Fibroblast of the aortic adventitia (primary cell): ENCODE data around the gene MRPL3. TPM values are rescaled to one million over a fixed set of nuclear protein-coding genes. Genes with fewer than 3 reads are reported as not detected.
A peak's percentile ranks its signal among the peaks of the same experiment; 100 is the strongest.
"Not testable (repeated sequence)": the region's sequence is repeated elsewhere in the genome, so short reads cannot be mapped to it uniquely, and the experiment has no call there.

Source experiments
- DNase-seq: peaks from one replicate; pipeline ENCODE4 v3.0.0-alpha.2; 2010; ENCODE audit warnings: low read depth
- H3K4me3 ChIP-seq: 2 replicates; pipeline ENCODE4 v1.5.1; 2011; ENCODE audit warnings: low read depth, mild to moderate bottlenecking, control low read depth, low read length, moderate library complexity
- CTCF ChIP-seq: IDR thresholded peaks from 2 replicates; pipeline ENCODE4 v1.5.1; 2011; ENCODE audit warnings: mild to moderate bottlenecking, low read length, control low read depth, inconsistent platforms; ENCODE audit not compliant: insufficient read depth
- total RNA-seq: library from RNA; depleted of rRNA; stranded (reverse); fragments of >200 nt; gene quantifications from 2 replicates; pipeline ENCODE4 v1.2.3, GENCODE V29; 2012; ENCODE audit warnings: low replicate concordance

The MRPL3 gene
- total RNA-seq, 1 donor = 164 TPM

DNA sequence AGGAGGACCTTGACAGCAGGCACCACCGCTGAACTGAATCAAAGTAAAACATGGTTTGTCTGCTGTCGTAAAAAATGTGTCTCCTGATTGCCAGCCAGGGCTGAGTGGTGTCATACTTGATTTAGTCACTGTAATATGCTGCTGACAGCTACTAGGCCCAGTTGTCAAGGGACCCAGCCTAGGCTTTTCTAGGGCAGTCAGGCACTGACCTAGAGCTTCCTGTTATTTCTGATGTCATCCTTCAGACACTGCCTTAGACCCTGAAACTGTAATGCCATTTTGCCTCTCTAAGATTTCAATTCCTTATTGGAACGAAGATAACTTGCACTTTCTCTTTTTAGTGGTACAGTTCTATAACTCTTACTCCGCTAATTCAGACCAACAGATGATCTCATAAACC is 2.6 kb upstream of the MRPL3 start:
- no peak overlapping the region for H3K4me3 ChIP-seq
- no peak for DNase-seq
- TF ChIP-seq CTCF = no peak

- TF ChIP-seq CTCF = no peak
- DNase-seq = peak; percentile 63
Measured at GRCh38 chr3:131503320-131503635, 507 bp upstream of the MRPL3 start.

DNA sequence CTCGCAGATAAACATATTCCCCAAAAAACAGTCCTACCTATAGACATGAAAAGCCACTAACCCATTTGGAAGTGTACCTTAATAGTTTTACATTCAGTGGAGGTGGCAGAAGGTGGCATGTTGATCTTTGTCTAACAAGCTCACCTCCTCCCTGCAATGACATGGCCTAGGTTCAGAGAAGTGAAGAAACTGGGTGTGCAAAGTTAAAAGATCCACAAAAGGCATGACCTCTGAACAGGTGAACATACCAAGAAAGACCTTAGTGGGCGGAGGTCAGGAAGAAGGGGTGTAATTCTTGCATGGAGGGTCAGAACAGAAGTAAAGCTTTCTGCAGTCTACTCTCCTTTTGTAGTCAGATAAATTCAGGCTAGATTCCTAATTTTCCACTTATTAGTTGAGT is 822 bp downstream of the MRPL3 start:
- peak overlapping the region; percentile 99 for H3K4me3 ChIP-seq
- no peak for TF ChIP-seq CTCF
- DNase-seq = peak; percentile 1

More at GRCh38 chr3:131503320-131503635, 507 bp upstream of the MRPL3 start:
- H3K4me3 ChIP-seq = peak overlapping the region; percentile 99

GRCh38 chr3:131494706-131495105 is 8.1 kb downstream of the MRPL3 start:
- DNase-seq = no peak
- no peak overlapping the region for H3K4me3 ChIP-seq
- TF ChIP-seq CTCF = no peak

- TF ChIP-seq CTCF = no peak
- no peak for DNase-seq
Measured at GRCh38 chr3:131491775-131492174, 11.0 kb downstream of the MRPL3 start.

DNA sequence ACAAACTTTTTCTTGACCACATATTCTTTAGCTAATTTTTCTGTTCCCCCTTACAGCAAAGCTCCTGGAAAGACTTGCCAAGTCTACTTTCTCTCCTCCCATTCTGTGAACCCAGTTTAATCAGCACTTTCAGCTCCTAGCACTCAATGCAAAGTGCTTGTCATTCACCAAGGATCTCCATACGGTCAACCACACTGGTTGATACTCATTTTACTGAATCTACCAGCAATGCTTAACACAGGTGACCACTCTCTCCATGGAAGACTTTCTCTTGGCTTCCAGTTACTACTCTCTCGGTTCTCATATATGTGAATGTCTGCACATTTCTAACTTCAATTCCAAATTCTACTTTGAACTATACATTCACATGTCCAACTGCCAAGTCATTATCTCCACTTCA is 11.7 kb downstream of the MRPL3 start:
- DNase-seq = no peak
- no peak for TF ChIP-seq CTCF
- no peak overlapping the region for H3K4me3 ChIP-seq

More at GRCh38 chr3:131491775-131492174, 11.0 kb downstream of the MRPL3 start:
- no peak overlapping the region for H3K4me3 ChIP-seq

GRCh38 chr3:131486545-131486944 is 16.2 kb downstream of the MRPL3 start:
- DNase-seq, H3K4me3 ChIP-seq: not testable (repeated sequence)
